Measurements from ENCODE around the gene GGT6.
A peak's percentile ranks its signal among the peaks of the same experiment; 100 is the strongest.

Gene GGT6

DNA sequence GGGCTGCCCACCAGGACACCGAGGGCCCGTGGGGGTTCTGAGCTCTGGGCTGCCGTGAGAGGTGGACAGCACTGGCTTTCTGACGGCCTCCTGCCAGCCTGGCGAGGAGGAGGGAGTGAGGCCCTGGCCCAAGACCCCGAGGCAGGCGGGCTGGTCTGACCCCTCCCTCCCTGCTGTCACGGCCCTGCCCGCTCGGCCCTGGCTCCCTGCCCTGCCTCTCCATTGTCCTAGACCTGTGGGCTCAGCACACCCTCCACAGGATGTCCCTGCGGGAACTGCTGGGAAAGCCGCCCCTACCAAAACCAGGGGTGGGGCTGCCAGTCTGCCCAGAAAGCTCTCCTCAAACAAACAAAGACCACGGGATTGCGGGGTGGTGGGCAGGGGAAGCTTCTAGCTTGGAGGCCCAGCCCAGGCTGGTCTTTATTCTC is 41.0 kb downstream of the GGT6 start:
- DNase-seq = no peak

DNA sequence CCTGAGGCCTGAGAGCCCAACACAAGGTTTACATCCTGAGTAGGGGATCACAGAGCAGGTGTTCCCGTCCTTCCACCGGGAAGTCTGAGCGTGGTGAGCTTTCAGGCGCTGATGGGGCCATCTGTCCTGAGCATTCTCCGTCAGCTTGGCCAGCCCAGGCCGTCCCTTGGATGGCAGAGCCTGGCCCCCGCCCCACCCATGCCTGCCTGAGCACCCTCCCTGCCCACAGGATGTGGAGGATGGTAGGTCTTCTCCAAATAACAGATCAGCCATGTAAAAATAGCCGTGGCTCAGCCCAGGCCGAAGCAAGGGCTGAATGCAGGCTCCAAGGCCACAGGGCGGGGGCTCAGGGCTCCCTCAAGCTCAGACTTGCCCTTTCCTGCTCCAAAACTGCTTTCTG is 41.5 kb downstream of the GGT6 start:
- peak in 1 of 2 experiments; percentile 37 for DNase-seq

DNA sequence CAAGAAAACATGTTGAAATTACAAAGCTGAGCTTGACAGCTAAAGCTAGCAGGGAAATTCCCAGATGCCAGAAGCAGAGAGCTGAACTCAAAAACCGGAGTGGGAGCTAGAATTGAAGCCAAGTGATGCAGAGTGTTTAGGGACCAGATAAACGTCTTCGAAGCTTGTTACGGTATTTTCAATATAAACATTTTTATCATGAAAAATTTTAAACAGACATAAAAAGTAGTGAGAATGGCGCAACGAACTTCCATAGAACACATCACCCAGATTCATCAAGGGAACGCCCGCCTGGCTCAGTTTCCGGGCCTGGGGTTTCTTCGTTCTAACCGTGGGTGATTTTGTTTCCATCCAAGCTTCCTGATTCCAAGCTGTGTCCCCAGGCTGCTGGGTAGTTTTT is 43.6 kb downstream of the GGT6 start:
- no peak for DNase-seq

DNA sequence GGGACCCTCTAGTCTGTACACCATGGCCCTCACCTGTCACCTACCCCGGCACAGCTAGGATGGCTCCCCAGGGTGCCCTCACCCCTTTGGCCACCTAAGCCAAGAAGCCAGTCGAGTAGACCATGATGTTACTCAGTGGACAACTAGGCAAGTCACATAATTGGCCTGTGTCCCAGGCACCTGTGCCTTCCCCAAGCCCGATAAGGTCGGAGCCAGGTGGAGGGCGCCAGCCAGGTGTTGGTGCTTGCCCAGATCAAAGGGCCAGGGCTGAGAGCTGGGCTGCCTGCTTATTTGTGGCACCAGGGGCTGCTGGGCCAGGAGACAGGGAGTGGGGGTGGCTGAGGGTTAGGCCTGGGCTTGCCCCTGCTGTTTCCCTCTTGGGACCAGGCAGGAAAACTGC is 44.9 kb downstream of the GGT6 start:
- DNase-seq = no peak

DNA sequence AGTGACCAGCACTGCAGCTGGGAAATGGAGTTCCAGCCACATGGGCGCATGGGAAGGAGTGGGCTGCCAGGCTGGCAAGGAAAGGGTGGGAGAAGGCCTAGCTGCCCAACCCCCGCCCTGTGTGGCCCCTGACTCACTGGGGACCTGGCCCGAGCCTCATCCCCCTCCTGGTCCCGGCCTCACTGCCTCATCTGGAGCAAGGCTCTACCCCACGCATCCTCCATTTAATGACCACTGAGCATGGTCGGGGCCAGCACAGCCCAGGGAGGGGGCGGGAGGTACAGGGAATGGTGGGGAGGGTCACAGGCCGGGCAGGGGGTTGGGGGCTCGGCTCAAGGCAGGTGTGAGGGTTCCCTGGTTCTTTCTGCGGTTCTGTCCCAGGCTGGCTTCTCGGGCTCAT is 45.6 kb downstream of the GGT6 start:
- DNase-seq = no peak

DNA sequence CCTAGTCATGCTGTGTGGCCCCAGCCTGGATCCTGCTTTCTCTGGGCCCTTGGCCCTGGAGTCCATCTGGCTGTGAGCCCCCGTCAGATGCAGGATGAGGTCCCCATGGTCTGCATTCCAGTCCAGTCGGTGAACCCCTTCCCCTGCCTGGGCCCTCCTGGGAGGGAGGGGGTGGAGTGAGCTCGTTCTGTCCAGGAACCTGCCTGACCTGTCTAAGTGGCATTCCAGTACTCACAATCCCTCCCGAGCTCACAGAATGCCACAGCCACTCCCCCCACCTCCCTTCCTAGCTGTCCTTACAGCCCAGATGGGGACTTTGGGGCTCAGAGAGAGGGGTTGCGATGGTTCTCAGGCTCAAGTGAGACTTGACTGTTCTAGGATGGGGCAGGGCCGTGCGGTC is 46.2 kb downstream of the GGT6 start:
- no peak for DNase-seq

DNA sequence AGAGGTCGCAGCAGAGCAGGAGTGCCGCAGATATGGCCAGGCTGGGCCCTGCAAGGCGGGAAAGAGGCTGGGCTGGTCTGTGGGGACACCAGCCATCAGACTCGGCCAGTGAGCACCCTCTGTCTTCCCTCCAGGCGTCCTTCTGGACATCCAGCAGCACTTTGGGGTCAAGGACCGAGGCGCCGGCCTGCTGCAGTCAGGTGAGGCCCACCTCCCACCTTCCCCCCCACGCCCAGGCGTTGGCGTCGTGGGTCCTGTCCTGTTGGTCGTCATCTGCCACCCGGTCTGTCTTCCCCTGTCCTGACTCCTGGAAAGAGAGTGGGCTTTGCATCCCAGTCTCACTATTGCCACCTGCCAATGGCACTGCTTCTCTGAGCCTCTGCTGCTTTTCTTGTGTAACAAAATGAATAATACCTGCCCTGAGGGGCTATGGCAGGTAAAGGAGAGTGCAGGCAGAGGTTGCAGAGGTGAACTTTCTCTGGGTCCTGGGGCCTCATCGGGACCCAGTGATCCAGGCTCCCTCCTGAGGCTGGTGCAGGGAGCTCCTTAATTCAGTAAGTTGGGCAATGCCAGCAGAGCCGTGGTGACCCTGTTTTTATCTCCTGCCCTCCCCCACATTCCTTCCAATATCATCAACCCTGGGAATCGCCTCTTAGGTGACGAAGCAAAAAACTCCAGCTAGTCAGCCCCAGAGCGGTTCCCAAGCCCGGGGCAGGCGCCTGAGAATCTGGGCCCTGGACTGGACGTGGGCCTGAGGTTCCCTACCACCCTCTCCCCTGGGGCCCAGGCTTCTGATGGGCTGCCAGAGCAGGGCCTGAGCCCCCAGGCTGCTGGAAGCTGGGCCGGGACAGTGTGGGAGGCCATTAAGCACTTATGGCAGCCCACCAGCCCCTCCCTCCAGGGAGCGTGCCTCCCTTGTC is 47.0 kb downstream of the GGT6 start:
- DNase-seq = no peak

DNA sequence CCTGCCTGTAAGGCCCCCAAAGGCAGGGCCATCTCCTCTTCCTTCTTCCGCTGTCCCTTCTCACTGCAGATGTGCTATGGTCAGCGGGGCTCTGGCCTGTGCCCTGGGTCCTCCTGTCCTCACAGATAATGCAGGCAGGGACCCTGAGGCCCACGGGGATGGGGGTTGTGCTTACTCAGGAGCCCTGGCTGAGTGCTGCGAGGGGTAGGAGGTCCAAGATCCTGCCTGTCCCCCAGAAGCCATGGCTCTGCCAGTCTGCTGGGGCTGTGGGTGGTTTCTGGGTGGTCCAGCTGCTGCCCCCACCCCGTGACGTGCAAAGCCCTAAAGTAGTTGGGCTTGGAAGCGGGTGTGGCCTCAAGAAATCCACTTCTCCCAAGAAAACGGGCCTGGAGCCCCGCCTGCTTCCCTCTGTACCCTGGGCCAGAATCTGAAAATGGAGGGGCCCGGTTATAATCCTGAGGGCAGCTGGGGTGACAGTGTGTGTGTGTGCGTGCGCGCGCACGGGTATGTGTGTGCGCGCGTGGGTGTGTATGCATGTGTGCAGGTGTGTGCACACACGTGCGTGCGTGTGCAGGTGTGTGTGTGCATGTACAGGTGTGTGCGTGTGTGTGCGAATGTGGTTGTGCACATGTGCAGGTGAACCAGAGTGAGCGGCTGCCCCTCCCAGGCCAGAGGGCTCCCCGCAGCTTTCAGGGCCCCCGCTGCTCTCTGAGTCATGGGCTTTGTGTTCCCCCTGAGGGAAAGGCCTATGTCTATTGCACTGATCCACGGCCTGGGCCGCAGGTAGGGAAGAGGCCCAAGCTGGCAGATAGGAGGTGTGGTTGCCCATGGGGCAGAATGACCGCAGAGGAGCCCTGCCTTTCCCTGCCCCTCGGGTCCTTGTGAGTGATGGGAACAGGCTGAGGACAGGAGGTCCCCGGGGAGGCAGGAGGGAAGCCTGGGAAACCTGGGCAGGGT is 47.9 kb downstream of the GGT6 start:
- no peak for DNase-seq

DNA sequence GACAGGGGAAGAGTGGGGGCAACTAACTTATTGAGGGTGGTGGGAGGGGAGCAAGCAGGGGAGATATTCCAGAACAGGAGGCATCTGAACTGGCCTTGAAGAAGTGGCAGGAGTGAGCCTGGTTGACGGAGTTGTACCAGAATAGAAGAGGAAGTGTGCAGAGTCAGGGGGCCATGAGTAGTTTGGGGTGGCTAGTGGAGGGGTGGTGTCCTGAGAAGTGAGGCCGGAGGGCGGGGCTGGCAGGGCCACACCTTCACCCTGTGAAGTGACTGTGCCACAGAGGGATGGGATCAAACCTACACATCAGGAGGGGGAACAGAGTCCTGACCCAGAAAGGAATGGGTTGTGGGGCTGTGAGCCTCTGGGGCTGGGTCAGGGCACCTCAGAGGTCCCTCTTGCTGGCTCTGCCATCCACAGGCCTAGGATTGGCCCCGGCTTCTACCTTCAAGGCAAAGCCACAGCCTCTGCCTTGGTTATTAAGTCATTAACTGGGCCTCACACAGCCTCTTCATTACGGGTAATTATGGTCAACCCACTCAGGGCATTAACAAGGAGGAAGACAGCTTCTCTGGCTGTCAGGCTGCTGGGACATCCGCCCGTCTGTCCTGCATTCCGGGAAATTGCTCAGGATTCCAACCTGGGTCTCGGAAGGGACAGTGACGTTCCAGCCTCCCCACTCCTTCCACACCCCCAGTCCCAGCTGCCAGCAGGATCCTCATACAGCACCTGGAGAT is 49.0 kb downstream of the GGT6 start:
- DNase-seq = no peak

DNA sequence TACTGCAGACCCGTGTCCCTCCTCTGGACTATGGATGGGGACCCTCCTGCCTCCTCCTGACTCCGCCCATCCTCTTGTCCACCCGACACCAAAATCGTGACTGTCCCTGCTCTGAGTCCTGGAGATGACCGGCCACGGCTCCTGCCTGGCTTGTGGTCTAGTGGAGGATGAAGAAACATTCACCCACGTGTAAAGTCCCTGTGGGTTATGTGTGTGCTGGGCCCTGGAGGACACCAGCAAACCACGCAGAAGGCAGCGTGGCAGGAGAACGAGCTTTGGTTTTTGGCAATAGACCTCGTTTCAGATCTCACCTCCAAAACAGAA is 49.8 kb downstream of the GGT6 start:
- DNase-seq = no peak

DNA sequence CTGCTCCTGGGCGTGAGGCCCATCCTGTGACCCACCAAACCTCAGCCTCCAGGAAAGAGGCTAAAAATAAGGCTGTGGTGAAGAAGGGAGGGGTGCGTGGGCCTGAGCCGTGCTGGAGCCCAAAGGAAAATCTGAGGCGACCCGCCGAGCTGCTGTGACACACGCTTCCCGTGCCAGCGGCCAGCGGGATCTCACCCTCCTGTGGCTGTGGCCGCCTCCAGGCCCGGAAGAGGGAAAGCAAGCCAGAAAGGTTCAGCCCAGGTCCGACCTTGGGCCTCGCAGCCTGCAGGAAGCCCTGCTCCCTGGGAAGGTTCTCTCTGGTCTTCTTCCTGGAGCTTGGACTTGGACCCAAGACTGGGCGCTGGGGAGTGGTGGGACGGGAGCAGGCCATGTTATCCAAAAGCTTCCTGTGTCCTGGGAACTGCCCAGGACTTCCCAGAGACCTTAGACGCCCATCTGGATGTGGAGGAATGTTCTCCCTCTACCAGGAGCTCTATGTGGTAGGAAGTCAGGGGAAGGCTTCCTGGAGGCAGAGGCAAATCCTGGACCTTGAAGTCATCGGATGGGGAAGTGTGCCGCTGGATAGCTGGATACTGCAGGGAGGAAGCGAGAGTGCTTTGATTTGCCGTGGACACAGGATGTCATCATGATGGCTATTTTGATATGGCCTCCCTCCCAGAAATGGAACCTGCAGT is 50.3 kb downstream of the GGT6 start:
- no peak for DNase-seq

DNA sequence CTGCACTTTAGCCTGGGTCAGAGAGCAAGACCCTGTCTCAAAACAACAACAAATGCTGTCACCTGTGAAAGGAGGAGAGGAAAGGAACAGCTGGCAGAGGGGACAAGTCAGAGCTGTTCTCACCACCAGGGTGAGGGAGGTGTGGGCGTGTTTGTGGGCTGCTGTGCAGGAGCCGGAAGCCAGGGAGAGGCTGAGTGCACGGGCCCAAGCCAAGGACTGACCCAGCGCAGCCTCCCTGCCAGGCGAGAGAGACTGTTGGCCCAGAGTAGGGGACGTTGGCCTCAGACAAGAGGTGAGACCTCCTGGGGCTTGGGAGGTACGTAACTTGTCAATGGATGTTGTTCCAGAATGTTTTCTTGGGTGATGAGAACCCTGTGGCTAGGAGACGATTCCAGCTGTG is 51.0 kb downstream of the GGT6 start:
- no peak for DNase-seq

DNA sequence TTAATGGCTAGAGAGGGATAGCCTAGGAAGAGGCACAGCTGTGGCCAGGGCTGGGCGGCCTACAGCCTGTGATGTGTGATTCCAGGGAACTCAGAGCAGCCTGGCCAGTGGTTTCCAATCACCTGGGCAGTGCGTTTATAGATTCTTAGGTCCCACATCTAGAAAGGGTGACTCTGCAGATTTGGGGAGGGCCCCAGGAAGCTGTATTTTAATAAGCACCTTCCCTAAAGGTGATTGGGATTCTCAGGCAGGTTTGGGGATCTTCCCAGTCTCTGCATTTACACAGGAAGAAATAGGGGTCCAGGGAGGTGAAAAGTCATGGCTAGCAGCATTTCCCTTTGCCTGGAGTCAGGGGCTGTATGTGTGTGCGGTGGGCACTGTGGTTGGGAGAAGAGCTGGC is 52.2 kb downstream of the GGT6 start:
- no peak for DNase-seq

DNA sequence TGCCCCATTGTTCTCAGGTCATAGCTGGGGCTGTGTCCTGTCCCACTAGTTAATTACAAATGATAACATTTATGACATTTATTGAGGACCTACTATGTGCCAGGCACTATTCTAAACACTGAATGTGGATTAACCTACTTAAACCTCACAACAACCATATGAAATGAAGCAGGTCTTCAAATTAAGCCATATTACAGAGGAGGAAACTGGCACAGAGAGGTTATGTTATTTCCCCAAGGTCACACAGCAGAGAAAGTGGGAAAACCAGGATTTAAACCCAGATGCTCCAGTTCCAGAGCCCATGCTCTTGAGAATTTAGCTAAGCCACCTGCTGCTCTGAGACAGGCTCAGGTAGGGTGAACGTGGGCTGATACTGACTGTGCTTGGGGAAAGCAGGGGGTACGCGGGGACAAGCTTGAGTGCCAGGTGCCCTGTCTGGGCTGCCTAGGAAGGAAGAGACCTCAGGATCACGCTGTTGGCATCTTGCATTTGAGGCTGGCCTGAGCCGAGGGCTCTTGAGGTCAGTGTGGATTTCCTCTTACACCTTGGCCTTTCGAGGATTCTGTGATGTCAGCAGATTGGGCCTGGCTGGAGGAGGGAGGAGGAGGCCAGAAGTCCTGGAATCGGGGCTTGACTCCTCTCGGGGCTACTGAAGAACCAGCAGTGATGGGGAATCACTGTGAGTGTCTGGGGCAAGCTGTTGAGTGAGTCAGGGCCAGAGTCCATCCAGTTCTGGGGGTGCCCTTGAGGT is 52.8 kb downstream of the GGT6 start:
- no peak for DNase-seq
